Measurements from ENCODE around the gene ACSM3. TPM values are rescaled to one million over a fixed set of nuclear protein-coding genes. Genes with fewer than 3 reads are reported as not detected.

Gene ACSM3
- total and polyA plus RNA-seq, 9 of the 15 experiments (the other 6 are each of a cell fraction or from before 2014, with no cell fraction given) = 112 to 420 (median 182) TPM

DNA sequence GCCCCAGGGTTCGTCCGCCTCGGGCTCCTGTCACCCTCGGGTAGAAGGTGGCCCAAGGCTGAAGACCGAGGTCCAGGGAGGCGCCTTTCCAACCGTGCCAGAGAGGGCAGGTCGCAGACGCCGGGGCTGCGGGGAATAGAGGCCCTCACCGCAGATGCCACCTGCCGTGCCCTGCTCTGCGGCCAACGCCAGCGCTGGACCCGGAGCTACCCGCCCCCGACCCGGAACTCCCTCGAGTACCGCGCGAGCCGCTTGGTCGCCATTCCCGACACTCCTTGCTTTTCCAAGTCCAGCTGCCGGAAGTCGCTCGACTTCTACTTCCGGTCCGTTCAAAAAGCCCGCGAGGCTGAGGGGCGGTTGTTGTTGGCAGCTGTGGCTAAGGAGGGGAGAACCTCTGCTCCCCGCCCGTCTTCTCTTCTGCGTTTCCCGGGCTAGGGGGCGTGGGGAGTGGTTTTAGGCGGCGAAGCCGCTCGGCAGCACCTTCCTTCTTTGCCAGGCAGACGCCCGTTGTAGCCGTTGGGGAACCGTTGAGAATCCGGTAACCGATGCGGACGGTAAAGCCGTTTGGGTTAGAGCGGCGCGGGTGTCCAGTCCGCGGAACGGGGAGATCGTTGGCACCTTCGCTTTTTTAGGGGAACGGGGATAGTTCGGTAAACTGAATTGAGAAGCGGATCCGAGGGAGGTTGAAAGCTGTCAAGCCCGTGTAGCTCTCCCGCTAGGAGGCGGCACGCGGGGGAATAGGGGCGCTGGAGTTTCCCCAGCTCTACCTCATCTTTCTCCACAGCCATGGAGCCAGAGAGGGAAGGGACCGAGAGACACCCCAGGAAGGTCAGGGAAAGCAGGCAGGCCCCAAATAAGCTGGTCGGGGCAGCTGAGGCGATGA, 42.6 kb downstream of the ACSM3 start, which contains the start of the genes ERI2 and REXO5 (continued):
- TF ChIP-seq TEAD4 (IDR thresholded peaks at IDR 0.05; ENCODE audit: low read length) = 0 out of 2 replicates have a peak, but pooled peaks have one; percentile 10
- no peak for TF ChIP-seq TEAD4 (CRISPR knock-in tag; IDR thresholded peaks at IDR 0.05; ENCODE audit: borderline replicate concordance)
- peak; percentile 25; the same call in 1 of the 2 replicates for TF ChIP-seq MAX (CRISPR knock-in tag; IDR thresholded peaks at IDR 0.05)
- no peak for TF ChIP-seq ARHGAP35 (IDR thresholded peaks at IDR 0.05; ENCODE audit: partially characterized antibody)
- peak; percentile 43; the same call in 1 of the 2 replicates for TF ChIP-seq XRCC5 (IDR thresholded peaks at IDR 0.05; ENCODE audit: low read depth, low read length)
- peak; percentile 73; the same call in 1 of the 2 replicates for TF ChIP-seq KLF13 (tag; IDR thresholded peaks at IDR 0.05; ENCODE audit: borderline replicate concordance, low read depth)
- no peak for TF ChIP-seq ZNF165 (CRISPR knock-in tag; IDR thresholded peaks at IDR 0.05; ENCODE audit: borderline replicate concordance)
- TF ChIP-seq SRSF3 (IDR thresholded peaks at IDR 0.05; ENCODE audit: insufficient read depth, low read length) = no peak
- TF ChIP-seq ZNF354B (CRISPR knock-in tag; IDR thresholded peaks at IDR 0.05) = no peak
- TF ChIP-seq PPARD (CRISPR knock-in tag; IDR thresholded peaks at IDR 0.05) = no peak
- peak; percentile 84 for TF ChIP-seq VEZF1 (CRISPR knock-in tag; IDR thresholded peaks at IDR 0.05)
- peak; percentile 61 to 82; a peak in 2 of 4 replicates for TF ChIP-seq MLLT1 (IDR thresholded peaks at IDR 0.05)
- TF ChIP-seq ZNF583 (CRISPR knock-in tag; IDR thresholded peaks at IDR 0.05) = 0 out of 2 replicates have a peak, but pooled peaks have one; percentile 51
- TF ChIP-seq TCFL5 (CRISPR knock-in tag; conservative IDR thresholded peaks at IDR 0.05) = no peak
- TF ChIP-seq LCOR (CRISPR knock-in tag; IDR thresholded peaks at IDR 0.05) = peak; percentile 80; the same call in 1 of the 2 replicates
- TF ChIP-seq, protein P1, sequence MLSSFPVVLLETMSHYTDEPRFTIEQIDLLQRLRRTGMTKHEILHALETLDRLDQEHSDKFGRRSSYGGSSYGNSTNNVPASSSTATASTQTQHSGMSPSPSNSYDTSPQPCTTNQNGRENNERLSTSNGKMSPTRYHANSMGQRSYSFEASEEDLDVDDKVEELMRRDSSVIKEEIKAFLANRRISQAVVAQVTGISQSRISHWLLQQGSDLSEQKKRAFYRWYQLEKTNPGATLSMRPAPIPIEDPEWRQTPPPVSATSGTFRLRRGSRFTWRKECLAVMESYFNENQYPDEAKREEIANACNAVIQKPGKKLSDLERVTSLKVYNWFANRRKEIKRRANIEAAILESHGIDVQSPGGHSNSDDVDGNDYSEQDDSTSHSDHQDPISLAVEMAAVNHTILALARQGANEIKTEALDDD (IDR thresholded peaks at IDR 0.05) = no peak
- TF ChIP-seq TFAM (CRISPR knock-in tag; conservative IDR thresholded peaks at IDR 0.05) = no peak
- TF ChIP-seq CCNT2 (IDR thresholded peaks at IDR 0.05; ENCODE audit: borderline replicate concordance, extremely low read depth, insufficient read length, low read depth, low read length) = peak; percentile 54
- TF ChIP-seq BDP1 (IDR thresholded peaks at IDR 0.05; ENCODE audit: insufficient read depth, insufficient read length) = no peak
- TF ChIP-seq, protein P2, sequence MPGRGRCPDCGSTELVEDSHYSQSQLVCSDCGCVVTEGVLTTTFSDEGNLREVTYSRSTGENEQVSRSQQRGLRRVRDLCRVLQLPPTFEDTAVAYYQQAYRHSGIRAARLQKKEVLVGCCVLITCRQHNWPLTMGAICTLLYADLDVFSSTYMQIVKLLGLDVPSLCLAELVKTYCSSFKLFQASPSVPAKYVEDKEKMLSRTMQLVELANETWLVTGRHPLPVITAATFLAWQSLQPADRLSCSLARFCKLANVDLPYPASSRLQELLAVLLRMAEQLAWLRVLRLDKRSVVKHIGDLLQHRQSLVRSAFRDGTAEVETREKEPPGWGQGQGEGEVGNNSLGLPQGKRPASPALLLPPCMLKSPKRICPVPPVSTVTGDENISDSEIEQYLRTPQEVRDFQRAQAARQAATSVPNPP (IDR thresholded peaks at IDR 0.05; ENCODE audit: borderline replicate concordance, insufficient read depth, insufficient read length) = no peak
- TF ChIP-seq SMARCA4 (IDR thresholded peaks at IDR 0.05) = peak; percentile 44; the same call in 1 of the 2 replicates
- TF ChIP-seq SAFB2 (IDR thresholded peaks at IDR 0.05; ENCODE audit: borderline replicate concordance, low read depth, low read length, severe bottlenecking) = no peak

All from K562 (cell line).